ENCODE data around the gene MORC3. TPM values are rescaled to one million over a fixed set of nuclear protein-coding genes. Genes with fewer than 3 reads are reported as not detected.

MORC3 gene
- total and polyA plus RNA-seq, 9 of the 15 experiments (the other 6 are each of a cell fraction or from before 2014, with no cell fraction given) = 12.7 to 53.7 (median 36.0) TPM

DNA sequence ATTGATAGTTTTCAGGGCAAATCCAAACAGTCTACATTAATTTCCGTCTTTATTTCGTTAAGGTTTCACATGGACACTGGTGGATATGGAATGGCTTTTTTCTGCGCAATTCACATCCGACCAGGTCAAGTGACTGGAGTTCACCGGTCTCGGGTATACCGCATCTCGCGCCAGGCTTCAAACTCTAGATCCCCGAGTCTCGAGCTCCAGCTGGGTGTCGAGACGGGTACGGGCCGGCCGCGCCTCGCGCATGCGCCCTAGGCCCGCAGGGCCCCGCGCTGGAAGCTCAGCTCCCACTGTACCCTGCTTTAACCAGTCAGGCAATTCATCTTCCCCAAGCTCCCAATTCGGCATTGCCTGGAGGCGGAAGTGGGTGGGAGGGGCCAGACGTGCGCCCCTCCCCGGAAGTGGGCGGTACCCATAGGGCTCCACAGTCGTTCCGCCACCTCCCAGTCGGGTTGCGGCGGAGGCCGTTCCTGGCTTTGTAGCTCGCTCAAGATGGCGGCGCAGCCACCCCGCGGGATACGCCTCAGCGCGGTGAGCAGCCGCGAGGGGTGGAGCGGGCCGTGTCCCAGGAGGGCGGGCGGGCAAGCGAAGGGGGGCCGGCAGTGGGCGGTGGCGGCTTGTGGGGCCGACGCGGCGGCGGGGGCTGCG lies at the start of gene MORC3 (continued):
- TF ChIP-seq NR2C2 (CRISPR knock-in tag; IDR thresholded peaks at IDR 0.05) = no peak
- TF ChIP-seq NR2C2 (tag; IDR thresholded peaks at IDR 0.05) = peak; percentile 58; the same call in 1 of the 2 replicates
- TF ChIP-seq, protein P1, sequence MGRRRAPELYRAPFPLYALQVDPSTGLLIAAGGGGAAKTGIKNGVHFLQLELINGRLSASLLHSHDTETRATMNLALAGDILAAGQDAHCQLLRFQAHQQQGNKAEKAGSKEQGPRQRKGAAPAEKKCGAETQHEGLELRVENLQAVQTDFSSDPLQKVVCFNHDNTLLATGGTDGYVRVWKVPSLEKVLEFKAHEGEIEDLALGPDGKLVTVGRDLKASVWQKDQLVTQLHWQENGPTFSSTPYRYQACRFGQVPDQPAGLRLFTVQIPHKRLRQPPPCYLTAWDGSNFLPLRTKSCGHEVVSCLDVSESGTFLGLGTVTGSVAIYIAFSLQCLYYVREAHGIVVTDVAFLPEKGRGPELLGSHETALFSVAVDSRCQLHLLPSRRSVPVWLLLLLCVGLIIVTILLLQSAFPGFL (CRISPR knock-in tag; IDR thresholded peaks at IDR 0.05) = no peak
- peak; percentile 81 for TF ChIP-seq PRPF4 (IDR thresholded peaks at IDR 0.05; ENCODE audit: insufficient read depth, low read depth, low read length, poor library complexity, severe bottlenecking)
- TF ChIP-seq ZNF324 (CRISPR knock-in tag; IDR thresholded peaks at IDR 0.05) = no peak
- no peak for TF ChIP-seq YBX1 (IDR thresholded peaks at IDR 0.05)
- TF ChIP-seq ZNF121 (CRISPR knock-in tag; conservative IDR thresholded peaks at IDR 0.05) = no peak
- TF ChIP-seq ZNF354B (CRISPR knock-in tag; IDR thresholded peaks at IDR 0.05) = no peak
- TF ChIP-seq TAL1 (IDR thresholded peaks at IDR 0.05) = no peak
- TF ChIP-seq, protein P2, sequence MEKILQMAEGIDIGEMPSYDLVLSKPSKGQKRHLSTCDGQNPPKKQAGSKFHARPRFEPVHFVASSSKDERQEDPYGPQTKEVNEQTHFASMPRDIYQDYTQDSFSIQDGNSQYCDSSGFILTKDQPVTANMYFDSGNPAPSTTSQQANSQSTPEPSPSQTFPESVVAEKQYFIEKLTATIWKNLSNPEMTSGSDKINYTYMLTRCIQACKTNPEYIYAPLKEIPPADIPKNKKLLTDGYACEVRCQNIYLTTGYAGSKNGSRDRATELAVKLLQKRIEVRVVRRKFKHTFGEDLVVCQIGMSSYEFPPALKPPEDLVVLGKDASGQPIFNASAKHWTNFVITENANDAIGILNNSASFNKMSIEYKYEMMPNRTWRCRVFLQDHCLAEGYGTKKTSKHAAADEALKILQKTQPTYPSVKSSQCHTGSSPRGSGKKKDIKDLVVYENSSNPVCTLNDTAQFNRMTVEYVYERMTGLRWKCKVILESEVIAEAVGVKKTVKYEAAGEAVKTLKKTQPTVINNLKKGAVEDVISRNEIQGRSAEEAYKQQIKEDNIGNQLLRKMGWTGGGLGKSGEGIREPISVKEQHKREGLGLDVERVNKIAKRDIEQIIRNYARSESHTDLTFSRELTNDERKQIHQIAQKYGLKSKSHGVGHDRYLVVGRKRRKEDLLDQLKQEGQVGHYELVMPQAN (IDR thresholded peaks at IDR 0.05; ENCODE audit: borderline replicate concordance) = no peak
- no peak for TF ChIP-seq ZNF695 (CRISPR knock-in tag; IDR thresholded peaks at IDR 0.05)
- TF ChIP-seq ARNT (IDR thresholded peaks at IDR 0.05) = peak in 1 of 2 experiments; percentile 69; a peak in 2 of 4 replicates
- TF ChIP-seq XRCC3 (IDR thresholded peaks at IDR 0.05) = no peak
- no peak; the same call in 1 of the 2 replicates for TF ChIP-seq LEF1 (IDR thresholded peaks at IDR 0.05)
- TF ChIP-seq RBM25 (IDR thresholded peaks at IDR 0.05; ENCODE audit: low read depth, low read length, severe bottlenecking) = no peak
- no peak for TF ChIP-seq ZNF212 (CRISPR knock-in tag; IDR thresholded peaks at IDR 0.05)
- no peak for TF ChIP-seq EHMT2 (IDR thresholded peaks at IDR 0.05)
- TF ChIP-seq, protein P3, sequence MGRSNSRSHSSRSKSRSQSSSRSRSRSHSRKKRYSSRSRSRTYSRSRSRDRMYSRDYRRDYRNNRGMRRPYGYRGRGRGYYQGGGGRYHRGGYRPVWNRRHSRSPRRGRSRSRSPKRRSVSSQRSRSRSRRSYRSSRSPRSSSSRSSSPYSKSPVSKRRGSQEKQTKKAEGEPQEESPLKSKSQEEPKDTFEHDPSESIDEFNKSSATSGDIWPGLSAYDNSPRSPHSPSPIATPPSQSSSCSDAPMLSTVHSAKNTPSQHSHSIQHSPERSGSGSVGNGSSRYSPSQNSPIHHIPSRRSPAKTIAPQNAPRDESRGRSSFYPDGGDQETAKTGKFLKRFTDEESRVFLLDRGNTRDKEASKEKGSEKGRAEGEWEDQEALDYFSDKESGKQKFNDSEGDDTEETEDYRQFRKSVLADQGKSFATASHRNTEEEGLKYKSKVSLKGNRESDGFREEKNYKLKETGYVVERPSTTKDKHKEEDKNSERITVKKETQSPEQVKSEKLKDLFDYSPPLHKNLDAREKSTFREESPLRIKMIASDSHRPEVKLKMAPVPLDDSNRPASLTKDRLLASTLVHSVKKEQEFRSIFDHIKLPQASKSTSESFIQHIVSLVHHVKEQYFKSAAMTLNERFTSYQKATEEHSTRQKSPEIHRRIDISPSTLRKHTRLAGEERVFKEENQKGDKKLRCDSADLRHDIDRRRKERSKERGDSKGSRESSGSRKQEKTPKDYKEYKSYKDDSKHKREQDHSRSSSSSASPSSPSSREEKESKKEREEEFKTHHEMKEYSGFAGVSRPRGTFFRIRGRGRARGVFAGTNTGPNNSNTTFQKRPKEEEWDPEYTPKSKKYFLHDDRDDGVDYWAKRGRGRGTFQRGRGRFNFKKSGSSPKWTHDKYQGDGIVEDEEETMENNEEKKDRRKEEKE (IDR thresholded peaks at IDR 0.05; ENCODE audit: borderline replicate concordance in 1 of 2, control insufficient read depth in 1 of 2, low read depth in 2 of 2, low read length in 1 of 2) = no peak
- TF ChIP-seq, protein P4, sequence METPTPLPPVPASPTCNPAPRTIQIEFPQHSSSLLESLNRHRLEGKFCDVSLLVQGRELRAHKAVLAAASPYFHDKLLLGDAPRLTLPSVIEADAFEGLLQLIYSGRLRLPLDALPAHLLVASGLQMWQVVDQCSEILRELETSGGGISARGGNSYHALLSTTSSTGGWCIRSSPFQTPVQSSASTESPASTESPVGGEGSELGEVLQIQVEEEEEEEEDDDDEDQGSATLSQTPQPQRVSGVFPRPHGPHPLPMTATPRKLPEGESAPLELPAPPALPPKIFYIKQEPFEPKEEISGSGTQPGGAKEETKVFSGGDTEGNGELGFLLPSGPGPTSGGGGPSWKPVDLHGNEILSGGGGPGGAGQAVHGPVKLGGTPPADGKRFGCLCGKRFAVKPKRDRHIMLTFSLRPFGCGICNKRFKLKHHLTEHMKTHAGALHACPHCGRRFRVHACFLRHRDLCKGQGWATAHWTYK (CRISPR knock-in tag; IDR thresholded peaks at IDR 0.05) = no peak
- peak; percentile 80 for TF ChIP-seq DACH1 (IDR thresholded peaks at IDR 0.05; ENCODE audit: partially characterized antibody)
- TF ChIP-seq NFYB (IDR thresholded peaks at IDR 0.05; ENCODE audit: extremely low read depth, insufficient read length) = no peak
- 0 out of 2 replicates have a peak, but pooled peaks have one; percentile 36 for TF ChIP-seq TEAD4 (IDR thresholded peaks at IDR 0.05; ENCODE audit: low read length)
- TF ChIP-seq TEAD4 (CRISPR knock-in tag; IDR thresholded peaks at IDR 0.05; ENCODE audit: borderline replicate concordance) = no peak
